Measurements from ENCODE around the gene CAMKMT. TPM values are rescaled to one million over a fixed set of nuclear protein-coding genes. Genes with fewer than 3 reads are reported as not detected.

Gene CAMKMT
- total RNA-seq, 4 donors from 2014 or later, result 6.0 to 15.3 (median 10.7) TPM

DNA sequence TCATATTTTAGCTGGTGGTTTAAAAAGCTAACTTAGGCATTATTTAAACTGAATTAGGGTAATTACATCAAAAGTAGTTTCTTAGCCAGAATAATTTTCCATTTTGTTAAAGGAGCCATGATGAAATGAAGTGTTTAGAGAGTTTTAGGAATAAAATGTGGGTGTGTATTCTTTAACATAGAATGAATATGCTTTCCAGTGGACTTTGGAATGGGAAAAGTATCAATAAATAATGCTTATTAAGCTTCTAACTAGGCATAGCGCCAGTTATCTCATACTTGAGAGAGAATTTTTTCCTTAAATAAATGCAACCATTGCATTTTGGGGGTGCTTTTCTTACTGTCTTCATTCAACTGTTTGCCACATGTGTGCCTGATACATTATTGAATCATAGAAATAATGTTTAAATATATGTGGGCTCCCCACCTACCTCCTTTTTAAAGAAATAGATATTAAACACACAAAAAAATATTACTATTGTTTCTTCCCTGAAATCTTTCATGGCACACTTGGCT, 90.4 kb downstream of the CAMKMT start:
- H3K36me3 ChIP-seq, result no peaks in the 10 kb centered on the region
- no peak overlapping the region for H3K27ac ChIP-seq
- TF ChIP-seq POLR2AphosphoS5 (IDR thresholded peaks at IDR 0.05) (no peak), EP300 (IDR thresholded peaks at IDR 0.05) (no peak), POLR2A (IDR thresholded peaks at IDR 0.05) (no peak)
- TF ChIP-seq, protein P1, sequence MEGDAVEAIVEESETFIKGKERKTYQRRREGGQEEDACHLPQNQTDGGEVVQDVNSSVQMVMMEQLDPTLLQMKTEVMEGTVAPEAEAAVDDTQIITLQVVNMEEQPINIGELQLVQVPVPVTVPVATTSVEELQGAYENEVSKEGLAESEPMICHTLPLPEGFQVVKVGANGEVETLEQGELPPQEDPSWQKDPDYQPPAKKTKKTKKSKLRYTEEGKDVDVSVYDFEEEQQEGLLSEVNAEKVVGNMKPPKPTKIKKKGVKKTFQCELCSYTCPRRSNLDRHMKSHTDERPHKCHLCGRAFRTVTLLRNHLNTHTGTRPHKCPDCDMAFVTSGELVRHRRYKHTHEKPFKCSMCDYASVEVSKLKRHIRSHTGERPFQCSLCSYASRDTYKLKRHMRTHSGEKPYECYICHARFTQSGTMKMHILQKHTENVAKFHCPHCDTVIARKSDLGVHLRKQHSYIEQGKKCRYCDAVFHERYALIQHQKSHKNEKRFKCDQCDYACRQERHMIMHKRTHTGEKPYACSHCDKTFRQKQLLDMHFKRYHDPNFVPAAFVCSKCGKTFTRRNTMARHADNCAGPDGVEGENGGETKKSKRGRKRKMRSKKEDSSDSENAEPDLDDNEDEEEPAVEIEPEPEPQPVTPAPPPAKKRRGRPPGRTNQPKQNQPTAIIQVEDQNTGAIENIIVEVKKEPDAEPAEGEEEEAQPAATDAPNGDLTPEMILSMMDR (IDR thresholded peaks at IDR 0.05), result no peak
- H3K27me3 ChIP-seq, result no peaks in the 10 kb centered on the region
- DNase-seq (ENCODE audit: low spot score in 2 of 2), result no peak
- 98% methylated on average over 1 of the region's 1 CpG for WGBS
- no peaks in the 10 kb centered on the region for H3K9me3 ChIP-seq
- H3K4me1 ChIP-seq, result no peaks in the 10 kb centered on the region
- no peak overlapping the region for H3K4me3 ChIP-seq

DNA sequence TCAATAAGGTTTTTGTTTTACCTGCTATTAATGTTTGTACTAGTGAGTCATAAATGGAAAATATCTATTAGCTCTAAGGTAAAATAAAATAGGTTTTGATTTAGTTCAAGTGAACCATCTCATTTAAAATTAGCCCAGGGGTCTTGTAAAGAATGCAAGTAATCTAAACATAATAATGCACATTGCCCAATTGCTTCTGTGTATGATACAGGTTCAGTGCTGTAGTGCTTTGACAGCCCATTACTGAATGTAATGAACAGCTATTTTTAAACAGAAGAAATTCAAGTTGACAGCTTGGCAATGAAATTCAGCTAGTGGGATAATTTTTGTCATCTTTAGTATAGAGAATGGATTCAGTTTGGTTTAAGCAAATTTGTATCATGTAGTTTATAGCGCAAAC, 91.5 kb downstream of the CAMKMT start:
- no peak for TF ChIP-seq POLR2A (IDR thresholded peaks at IDR 0.05)
- no peak for TF ChIP-seq POLR2AphosphoS5 (IDR thresholded peaks at IDR 0.05)
- TF ChIP-seq, protein P1 (IDR thresholded peaks at IDR 0.05), result no peak
- no peak for TF ChIP-seq EP300 (IDR thresholded peaks at IDR 0.05)
- no peak for DNase-seq (ENCODE audit: low spot score in 2 of 2)
- WGBS, result 96% methylated on average over 1 of the region's 1 CpG
- Histone ChIP-seq H3K4me3 (no peak overlapping the region), H3K27ac (no peak overlapping the region), H3K36me3 (no peaks in the 10 kb centered on the region), H3K9me3 (no peaks in the 10 kb centered on the region), H3K27me3 (no peaks in the 10 kb centered on the region), H3K4me1 (no peaks in the 10 kb centered on the region)

DNA sequence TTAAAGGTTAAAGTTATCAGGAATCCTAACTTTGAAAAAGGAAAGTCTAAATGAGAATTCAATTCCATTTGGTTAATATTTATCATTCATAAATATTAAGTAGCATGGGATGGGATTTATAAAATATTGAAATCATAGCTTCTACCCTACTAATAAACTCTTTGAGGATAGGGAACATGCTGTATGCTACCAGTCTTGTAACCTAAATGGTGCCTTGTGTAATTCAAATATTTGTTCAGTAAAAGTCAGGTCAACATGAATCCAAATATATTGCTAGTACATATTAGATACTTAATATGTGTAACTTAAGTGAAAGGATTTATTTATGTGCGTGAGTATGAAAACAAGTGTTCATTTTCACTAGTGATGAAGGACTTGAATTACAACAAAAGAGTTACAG, 94.1 kb downstream of the CAMKMT start:
- 98% methylated on average over 1 of the region's 1 CpG for WGBS
- DNase-seq (ENCODE audit: low spot score in 2 of 2), result no peak
- Histone ChIP-seq H3K4me3 (no peak overlapping the region), H3K27ac (no peak overlapping the region), H3K36me3 (no peaks in the 10 kb centered on the region), H3K4me1 (no peaks in the 10 kb centered on the region), H3K9me3 (no peaks in the 10 kb centered on the region), H3K27me3 (no peaks in the 10 kb centered on the region)
- TF ChIP-seq POLR2AphosphoS5 (IDR thresholded peaks at IDR 0.05), result no peak
- TF ChIP-seq POLR2A (IDR thresholded peaks at IDR 0.05), result no peak
- TF ChIP-seq, protein P1 (IDR thresholded peaks at IDR 0.05), result no peak
- TF ChIP-seq EP300 (IDR thresholded peaks at IDR 0.05), result no peak

DNA sequence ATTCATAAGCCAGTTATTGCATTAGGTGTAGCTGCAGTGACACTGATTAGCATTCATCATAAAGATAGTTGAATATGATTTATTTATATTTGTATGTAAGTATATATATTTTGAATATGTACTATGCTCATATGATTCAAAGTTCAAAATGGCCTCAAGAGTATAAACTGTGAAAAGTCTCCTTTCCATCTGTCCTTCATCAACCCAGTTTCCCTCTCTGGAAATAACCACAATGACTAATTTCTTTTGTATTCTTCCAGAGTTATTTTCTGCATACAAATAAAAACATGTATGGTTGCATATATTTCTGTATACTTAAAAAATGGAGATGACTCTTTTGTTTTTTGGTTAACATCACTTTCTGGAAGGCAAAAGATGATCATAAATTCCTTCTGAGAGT, 95.2 kb downstream of the CAMKMT start:
- DNase-seq (ENCODE audit: low spot score in 2 of 2), result no peak
- H3K27me3 ChIP-seq, result no peaks in the 10 kb centered on the region
- no peaks in the 10 kb centered on the region for H3K9me3 ChIP-seq
- no peaks in the 10 kb centered on the region for H3K4me1 ChIP-seq
- no peak for TF ChIP-seq POLR2AphosphoS5 (IDR thresholded peaks at IDR 0.05)
- TF ChIP-seq EP300 (IDR thresholded peaks at IDR 0.05), result no peak
- TF ChIP-seq POLR2A (IDR thresholded peaks at IDR 0.05), result no peak
- TF ChIP-seq, protein P1 (IDR thresholded peaks at IDR 0.05), result no peak
- no peak overlapping the region for H3K27ac ChIP-seq
- no peak overlapping the region for H3K4me3 ChIP-seq
- H3K36me3 ChIP-seq, result no peaks in the 10 kb centered on the region

DNA sequence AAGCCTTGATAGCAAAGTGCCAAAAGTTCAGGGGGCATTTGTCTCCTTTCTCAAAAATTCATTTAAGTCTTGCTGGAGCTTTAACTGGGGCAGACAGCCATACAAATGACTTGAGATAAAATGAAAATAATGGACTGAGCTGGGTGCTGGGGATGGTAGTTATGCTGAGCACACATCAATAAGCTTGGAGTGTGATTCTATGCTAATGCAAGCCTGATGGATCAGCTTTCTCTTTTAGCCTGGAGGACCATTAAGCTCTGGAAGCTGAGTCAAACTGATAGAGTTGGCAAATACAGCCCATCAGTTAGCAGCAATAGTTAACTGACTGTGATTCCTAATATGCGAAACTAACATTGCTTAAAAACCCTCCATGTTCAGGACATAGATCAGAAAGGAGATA, 98.0 kb downstream of the CAMKMT start:
- no peaks in the 10 kb centered on the region for H3K9me3 ChIP-seq
- H3K36me3 ChIP-seq, result no peaks in the 10 kb centered on the region
- H3K4me1 ChIP-seq, result no peaks in the 10 kb centered on the region
- no peak overlapping the region for H3K27ac ChIP-seq
- no peak overlapping the region for H3K4me3 ChIP-seq
- 100% methylated on average over 1 of the region's 1 CpG for whole genome bisulfite sequencing
- TF ChIP-seq POLR2AphosphoS5 (IDR thresholded peaks at IDR 0.05) (no peak), EP300 (IDR thresholded peaks at IDR 0.05) (no peak), POLR2A (IDR thresholded peaks at IDR 0.05) (no peak)
- TF ChIP-seq, protein P1 (IDR thresholded peaks at IDR 0.05), result no peak
- no peaks in the 10 kb centered on the region for H3K27me3 ChIP-seq
- DNase-seq (ENCODE audit: low spot score in 2 of 2), result no peak
